ENCODE results near the gene CDR2. TPM values are rescaled to one million over a fixed set of nuclear protein-coding genes. Genes with fewer than 3 reads are reported as not detected.

CDR2 gene
- total and polyA plus RNA-seq, 2 of the 13 experiments (the other 11 are each of a cell fraction or from before 2014, with no cell fraction given): 59.0 to 78.9 TPM

DNA sequence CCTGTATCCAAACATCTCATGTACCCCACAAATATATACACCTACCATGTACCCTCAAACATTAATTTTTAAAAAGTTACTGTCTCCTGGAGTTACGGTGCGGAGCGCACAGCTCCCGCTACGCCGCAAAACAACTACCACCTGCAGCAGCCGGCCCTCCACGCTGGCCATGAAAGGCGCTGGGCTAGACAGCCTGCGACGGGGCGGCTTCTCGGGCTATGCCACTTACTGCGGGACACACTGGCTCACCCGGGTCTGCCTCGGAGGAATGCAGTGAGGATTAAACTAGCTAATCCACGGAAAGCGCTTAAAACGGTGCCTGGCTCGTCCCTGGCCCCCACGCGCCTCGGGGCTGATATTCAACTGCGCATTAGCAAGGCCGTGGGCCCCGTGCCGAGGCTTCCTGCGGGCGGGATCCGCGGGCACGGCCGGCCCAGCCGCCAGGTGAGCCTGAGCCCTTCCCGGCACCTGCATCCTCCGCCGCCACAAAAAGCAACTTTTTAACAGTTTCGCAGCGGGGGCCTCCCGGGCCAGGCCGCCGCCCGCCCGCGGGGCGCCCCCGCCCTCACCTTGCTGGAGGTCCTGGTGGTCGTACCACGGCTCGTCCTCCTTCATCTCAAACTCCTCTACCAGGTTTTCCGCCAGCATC is 633 bp downstream of the CDR2 start (continued):
- TF ChIP-seq ZNF138 (CRISPR knock-in tag; IDR thresholded peaks at IDR 0.05; ENCODE audit: low read depth): 0 out of 2 replicates have a peak, but pooled peaks have one; percentile 41
- TF ChIP-seq, protein P1, sequence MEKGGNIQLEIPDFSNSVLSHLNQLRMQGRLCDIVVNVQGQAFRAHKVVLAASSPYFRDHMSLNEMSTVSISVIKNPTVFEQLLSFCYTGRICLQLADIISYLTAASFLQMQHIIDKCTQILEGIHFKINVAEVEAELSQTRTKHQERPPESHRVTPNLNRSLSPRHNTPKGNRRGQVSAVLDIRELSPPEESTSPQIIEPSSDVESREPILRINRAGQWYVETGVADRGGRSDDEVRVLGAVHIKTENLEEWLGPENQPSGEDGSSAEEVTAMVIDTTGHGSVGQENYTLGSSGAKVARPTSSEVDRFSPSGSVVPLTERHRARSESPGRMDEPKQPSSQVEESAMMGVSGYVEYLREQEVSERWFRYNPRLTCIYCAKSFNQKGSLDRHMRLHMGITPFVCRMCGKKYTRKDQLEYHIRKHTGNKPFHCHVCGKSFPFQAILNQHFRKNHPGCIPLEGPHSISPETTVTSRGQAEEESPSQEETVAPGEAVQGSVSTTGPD (CRISPR knock-in tag; IDR thresholded peaks at IDR 0.05): no peak
- no peak for TF ChIP-seq KAT8 (CRISPR knock-in tag; IDR thresholded peaks at IDR 0.05)
- no peak for TF ChIP-seq NAIF1 (CRISPR knock-in tag; IDR thresholded peaks at IDR 0.05; ENCODE audit: borderline replicate concordance)
- TF ChIP-seq ZBTB38 (CRISPR knock-in tag; IDR thresholded peaks at IDR 0.05): no peak
- TF ChIP-seq XRCC5 (optimal IDR thresholded peaks at IDR 0.05; ENCODE audit: low read length): peak; percentile 28
- TF ChIP-seq U2AF2 (IDR thresholded peaks at IDR 0.05; ENCODE audit: low read depth, low read length): no peak
- no peak for TF ChIP-seq CCAR2 (optimal IDR thresholded peaks at IDR 0.05; ENCODE audit: low read depth, low read length)
- TF ChIP-seq, protein P2, sequence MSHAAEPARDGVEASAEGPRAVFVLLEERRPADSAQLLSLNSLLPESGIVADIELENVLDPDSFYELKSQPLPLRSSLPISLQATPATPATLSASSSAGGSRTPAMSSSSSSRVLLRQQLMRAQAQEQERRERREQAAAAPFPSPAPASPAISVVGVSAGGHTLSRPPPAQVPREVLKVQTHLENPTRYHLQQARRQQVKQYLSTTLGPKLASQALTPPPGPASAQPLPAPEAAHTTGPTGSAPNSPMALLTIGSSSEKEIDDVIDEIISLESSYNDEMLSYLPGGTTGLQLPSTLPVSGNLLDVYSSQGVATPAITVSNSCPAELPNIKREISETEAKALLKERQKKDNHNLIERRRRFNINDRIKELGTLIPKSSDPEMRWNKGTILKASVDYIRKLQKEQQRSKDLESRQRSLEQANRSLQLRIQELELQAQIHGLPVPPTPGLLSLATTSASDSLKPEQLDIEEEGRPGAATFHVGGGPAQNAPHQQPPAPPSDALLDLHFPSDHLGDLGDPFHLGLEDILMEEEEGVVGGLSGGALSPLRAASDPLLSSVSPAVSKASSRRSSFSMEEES (CRISPR knock-in tag; IDR thresholded peaks at IDR 0.05): no peak
- TF ChIP-seq SP1 (IDR thresholded peaks at IDR 0.05): no peak
- no peak for TF ChIP-seq SP1 (CRISPR knock-in tag; IDR thresholded peaks at IDR 0.05)
- TF ChIP-seq NR2F1 (CRISPR knock-in tag; IDR thresholded peaks at IDR 0.05): no peak
- TF ChIP-seq TSC22D2 (CRISPR knock-in tag; IDR thresholded peaks at IDR 0.05; ENCODE audit: borderline replicate concordance): no peak
- peak; percentile 61; the same call in 1 of the 2 replicates for TF ChIP-seq ZNF747 (CRISPR knock-in tag; IDR thresholded peaks at IDR 0.05; ENCODE audit: borderline replicate concordance)
- no peak; the same call in 1 of the 2 replicates for TF ChIP-seq ZNF557 (CRISPR knock-in tag; IDR thresholded peaks at IDR 0.05)
- no peak; the same call in 1 of the 2 replicates for TF ChIP-seq CENPT (CRISPR knock-in tag; IDR thresholded peaks at IDR 0.05; ENCODE audit: low read depth)
- TF ChIP-seq, protein P3, sequence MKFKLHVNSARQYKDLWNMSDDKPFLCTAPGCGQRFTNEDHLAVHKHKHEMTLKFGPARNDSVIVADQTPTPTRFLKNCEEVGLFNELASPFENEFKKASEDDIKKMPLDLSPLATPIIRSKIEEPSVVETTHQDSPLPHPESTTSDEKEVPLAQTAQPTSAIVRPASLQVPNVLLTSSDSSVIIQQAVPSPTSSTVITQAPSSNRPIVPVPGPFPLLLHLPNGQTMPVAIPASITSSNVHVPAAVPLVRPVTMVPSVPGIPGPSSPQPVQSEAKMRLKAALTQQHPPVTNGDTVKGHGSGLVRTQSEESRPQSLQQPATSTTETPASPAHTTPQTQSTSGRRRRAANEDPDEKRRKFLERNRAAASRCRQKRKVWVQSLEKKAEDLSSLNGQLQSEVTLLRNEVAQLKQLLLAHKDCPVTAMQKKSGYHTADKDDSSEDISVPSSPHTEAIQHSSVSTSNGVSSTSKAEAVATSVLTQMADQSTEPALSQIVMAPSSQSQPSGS (CRISPR knock-in tag; IDR thresholded peaks at IDR 0.05): no peak
- no peak for TF ChIP-seq SP140L (CRISPR knock-in tag; IDR thresholded peaks at IDR 0.05; ENCODE audit: borderline replicate concordance)
- TF ChIP-seq IKZF4 (CRISPR knock-in tag; IDR thresholded peaks at IDR 0.05; ENCODE audit: borderline replicate concordance, low read depth, not compliant biosample characterization): no peak
- peak; percentile 29; the same call in 1 of the 2 replicates for TF ChIP-seq ZNF879 (CRISPR knock-in tag; IDR thresholded peaks at IDR 0.05)
- TF ChIP-seq, protein P4, sequence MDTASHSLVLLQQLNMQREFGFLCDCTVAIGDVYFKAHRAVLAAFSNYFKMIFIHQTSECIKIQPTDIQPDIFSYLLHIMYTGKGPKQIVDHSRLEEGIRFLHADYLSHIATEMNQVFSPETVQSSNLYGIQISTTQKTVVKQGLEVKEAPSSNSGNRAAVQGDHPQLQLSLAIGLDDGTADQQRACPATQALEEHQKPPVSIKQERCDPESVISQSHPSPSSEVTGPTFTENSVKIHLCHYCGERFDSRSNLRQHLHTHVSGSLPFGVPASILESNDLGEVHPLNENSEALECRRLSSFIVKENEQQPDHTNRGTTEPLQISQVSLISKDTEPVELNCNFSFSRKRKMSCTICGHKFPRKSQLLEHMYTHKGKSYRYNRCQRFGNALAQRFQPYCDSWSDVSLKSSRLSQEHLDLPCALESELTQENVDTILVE (CRISPR knock-in tag; IDR thresholded peaks at IDR 0.05): no peak
- TF ChIP-seq NFE2 (CRISPR knock-in tag; IDR thresholded peaks at IDR 0.05): no peak
- TF ChIP-seq ZFP36 (IDR thresholded peaks at IDR 0.05; ENCODE audit: borderline replicate concordance, low read depth, low read length, partially characterized antibody): no peak
- no peak for TF ChIP-seq KMT2B (CRISPR knock-in tag; IDR thresholded peaks at IDR 0.05)
- no peak for TF ChIP-seq ZNF24 (IDR thresholded peaks at IDR 0.05)
- TF ChIP-seq PHF8 (CRISPR knock-in tag; IDR thresholded peaks at IDR 0.05): peak; percentile 46
- peak; percentile 88; the same call in 1 of the 2 replicates for TF ChIP-seq HOXA9 (CRISPR knock-in tag; IDR thresholded peaks at IDR 0.05; ENCODE audit: borderline replicate concordance)

Data from HepG2 (cell line).